ENCODE data around the gene PIGK. TPM values are rescaled to one million over a fixed set of nuclear protein-coding genes. Genes with fewer than 3 reads are reported as not detected.

PIGK gene
- total and polyA plus RNA-seq, 2 donors (not counting 1 experiment from before 2014, with no cell fraction given): 3.1 to 14.9 TPM

DNA sequence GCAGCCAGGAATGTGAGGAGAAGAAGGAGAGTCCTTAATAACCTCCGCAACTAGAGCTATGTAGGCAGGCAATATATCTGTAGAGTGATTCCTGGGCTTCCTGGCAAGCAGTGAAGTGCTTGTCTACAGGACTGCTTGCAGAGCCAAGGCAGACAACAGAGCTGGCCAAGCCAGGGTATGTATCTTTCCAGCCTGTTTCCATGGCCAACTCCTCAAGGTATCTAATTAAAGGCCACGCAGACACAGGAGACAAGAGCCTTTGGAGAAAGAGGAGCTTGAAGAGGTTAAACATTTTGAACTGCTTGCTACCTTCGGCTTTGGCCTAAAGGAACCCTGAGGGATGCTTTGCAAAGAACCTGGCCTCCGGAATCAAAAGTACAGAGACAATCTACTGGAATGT lies 137.4 kb downstream of the PIGK start:
- ATAC-seq (ENCODE audit: low read depth): no peak
- Histone ChIP-seq H3K4me3 (ENCODE audit: control extremely low read depth in 1 of 5, extremely low read depth in 1 of 5, insufficient read depth in 1 of 5, low read depth in 2 of 5, low read length in 4 of 5) (no peak overlapping the region), H3K4me2 (replicated peaks; ENCODE audit: low read depth, low read length, poor library complexity, severe bottlenecking) (no peak overlapping the region), H3K27ac (ENCODE audit: low read length in 2 of 2) (no peak overlapping the region), H2AFZ (ENCODE audit: insufficient read depth, low read depth, low read length, poor library complexity, severe bottlenecking) (no peak overlapping the region), H3K79me2 (ENCODE audit: control insufficient read depth, insufficient read depth, low read length) (no peaks in the 10 kb centered on the region), H3K9me3 (ENCODE audit: control extremely low read depth in 1 of 3, control insufficient read depth in 2 of 3, insufficient read depth in 1 of 3, low read length in 2 of 3) (no peaks in the 10 kb centered on the region), H4K20me1 (ENCODE audit: control insufficient read depth, insufficient read depth, low read length, poor library complexity, severe bottlenecking) (no peaks in the 10 kb centered on the region), H3K27me3 (replicated peaks in 1 of 4; ENCODE audit: control extremely low read depth in 1 of 4, control insufficient read depth in 3 of 4, insufficient read depth in 4 of 4, low read length in 3 of 4) (peaks cover 0 to 2% (median 0%) of the 10 kb centered on the region in 4 experiments), H3K36me3 (replicated peaks in 1 of 2; ENCODE audit: control extremely low read depth in 1 of 2, control insufficient read depth in 1 of 2, extremely low read depth in 1 of 2, insufficient read depth in 2 of 2, low read length in 1 of 2) (no peaks in the 10 kb centered on the region), H3K4me1 (ENCODE audit: control insufficient read depth in 2 of 2, insufficient read depth in 2 of 2, low read length in 2 of 2) (no peaks in the 10 kb centered on the region), H3K9ac (ENCODE audit: low read length) (no peak overlapping the region)
- Mint-ChIP-seq H3K4me1 (no peaks in the 10 kb centered on the region), H3K27ac (no peak overlapping the region), H3K27me3 (peaks cover 4% of the 10 kb centered on the region), H3K4me3 (no peak overlapping the region), H3K9me3 (ENCODE audit: insufficient read depth) (no peaks in the 10 kb centered on the region)
- CTCF ChIA-PET: no interaction called here
- no peak for DNase-seq
- TF ChIP-seq EZH2 (IDR thresholded peaks at IDR 0.05; ENCODE audit: borderline replicate concordance, insufficient read depth, low read depth, low read length, poor library complexity, severe bottlenecking): no peak
- TF ChIP-seq, protein P1, sequence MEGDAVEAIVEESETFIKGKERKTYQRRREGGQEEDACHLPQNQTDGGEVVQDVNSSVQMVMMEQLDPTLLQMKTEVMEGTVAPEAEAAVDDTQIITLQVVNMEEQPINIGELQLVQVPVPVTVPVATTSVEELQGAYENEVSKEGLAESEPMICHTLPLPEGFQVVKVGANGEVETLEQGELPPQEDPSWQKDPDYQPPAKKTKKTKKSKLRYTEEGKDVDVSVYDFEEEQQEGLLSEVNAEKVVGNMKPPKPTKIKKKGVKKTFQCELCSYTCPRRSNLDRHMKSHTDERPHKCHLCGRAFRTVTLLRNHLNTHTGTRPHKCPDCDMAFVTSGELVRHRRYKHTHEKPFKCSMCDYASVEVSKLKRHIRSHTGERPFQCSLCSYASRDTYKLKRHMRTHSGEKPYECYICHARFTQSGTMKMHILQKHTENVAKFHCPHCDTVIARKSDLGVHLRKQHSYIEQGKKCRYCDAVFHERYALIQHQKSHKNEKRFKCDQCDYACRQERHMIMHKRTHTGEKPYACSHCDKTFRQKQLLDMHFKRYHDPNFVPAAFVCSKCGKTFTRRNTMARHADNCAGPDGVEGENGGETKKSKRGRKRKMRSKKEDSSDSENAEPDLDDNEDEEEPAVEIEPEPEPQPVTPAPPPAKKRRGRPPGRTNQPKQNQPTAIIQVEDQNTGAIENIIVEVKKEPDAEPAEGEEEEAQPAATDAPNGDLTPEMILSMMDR (IDR thresholded peaks at IDR 0.05): no peak
- intact Hi-C loops (cut with micrococcal nuclease): no loop called here
- POLR2A ChIA-PET: no interaction called here
- 81% methylated on average over 3 of the region's 4 CpGs for WGBS (ENCODE audit: insufficient coverage)

DNA sequence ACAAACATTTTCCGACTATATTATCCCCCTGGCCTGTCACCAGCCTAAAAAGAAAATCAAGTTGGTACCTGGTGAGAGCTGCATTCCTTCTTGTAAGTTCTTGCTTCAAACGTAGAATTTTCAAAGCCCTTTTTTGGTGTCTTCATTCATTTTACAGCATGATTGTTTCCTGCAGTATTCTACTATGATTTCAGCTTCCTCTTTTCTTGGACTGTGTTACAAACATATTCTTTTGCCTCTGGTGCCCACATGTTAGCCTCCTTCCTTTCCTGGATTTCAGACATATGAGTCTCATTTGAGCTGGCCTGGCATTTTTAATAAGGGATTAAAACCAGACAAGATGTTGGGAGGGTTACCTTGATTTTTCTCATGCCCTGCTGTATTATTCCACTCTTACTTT lies 142.5 kb downstream of the PIGK start:
- Mint-ChIP-seq H3K4me1 (no peaks in the 10 kb centered on the region), H3K27me3 (peaks cover 7% of the 10 kb centered on the region), H3K27ac (no peak overlapping the region), H3K4me3 (no peak overlapping the region), H3K9me3 (ENCODE audit: insufficient read depth) (no peaks in the 10 kb centered on the region)
- Histone ChIP-seq H3K36me3 (replicated peaks in 1 of 2; ENCODE audit: control extremely low read depth in 1 of 2, control insufficient read depth in 1 of 2, extremely low read depth in 1 of 2, insufficient read depth in 2 of 2, low read length in 1 of 2) (no peaks in the 10 kb centered on the region), H3K27me3 (replicated peaks in 1 of 4; ENCODE audit: control extremely low read depth in 1 of 4, control insufficient read depth in 3 of 4, insufficient read depth in 4 of 4, low read length in 3 of 4) (no peaks in the 10 kb centered on the region), H3K4me2 (replicated peaks; ENCODE audit: low read depth, low read length, poor library complexity, severe bottlenecking) (no peak overlapping the region), H4K20me1 (ENCODE audit: control insufficient read depth, insufficient read depth, low read length, poor library complexity, severe bottlenecking) (no peaks in the 10 kb centered on the region), H3K4me1 (ENCODE audit: control insufficient read depth in 2 of 2, insufficient read depth in 2 of 2, low read length in 2 of 2) (no peaks in the 10 kb centered on the region), H3K79me2 (ENCODE audit: control insufficient read depth, insufficient read depth, low read length) (no peaks in the 10 kb centered on the region), H3K9ac (ENCODE audit: low read length) (no peak overlapping the region), H3K9me3 (ENCODE audit: control extremely low read depth in 1 of 3, control insufficient read depth in 2 of 3, insufficient read depth in 1 of 3, low read length in 2 of 3) (no peaks in the 10 kb centered on the region), H3K4me3 (ENCODE audit: control extremely low read depth in 1 of 5, extremely low read depth in 1 of 5, insufficient read depth in 1 of 5, low read depth in 2 of 5, low read length in 4 of 5) (no peak overlapping the region), H3K27ac (ENCODE audit: low read length in 2 of 2) (no peak overlapping the region), H2AFZ (ENCODE audit: insufficient read depth, low read depth, low read length, poor library complexity, severe bottlenecking) (no peak overlapping the region)
- ChIA-PET CTCF (no interaction called here), POLR2A (no interaction called here)
- ATAC-seq (ENCODE audit: low read depth) (no peak), DNase-seq (no peak)
- no peak for TF ChIP-seq EZH2 (IDR thresholded peaks at IDR 0.05; ENCODE audit: borderline replicate concordance, insufficient read depth, low read depth, low read length, poor library complexity, severe bottlenecking)
- TF ChIP-seq, protein P1 (IDR thresholded peaks at IDR 0.05): no peak
- WGBS (ENCODE audit: insufficient coverage): 35% methylated on average over 2 of the region's 2 CpGs
- intact Hi-C loops (cut with micrococcal nuclease): no loop called here

Measured in B cell (primary cell).